AG09319 (cell line): ENCODE data around the gene CATSPERE.
"Not testable (repeated sequence)": the region's sequence is repeated elsewhere in the genome, so short reads cannot be mapped to it uniquely, and the experiment has no call there.

Source experiments
- DNase-seq: peaks from one replicate; pipeline ENCODE4 v3.0.0-alpha.2; 2010; ENCODE audit warnings: low read depth; ENCODE audit errors: extremely low read depth
- TF ChIP-seq, protein P1 (sequence below): IDR thresholded peaks from 2 replicates; pipeline ENCODE4 v1.5.1; 2011; ENCODE audit warnings: low read depth, mild to moderate bottlenecking, inconsistent platforms, low read length, moderate library complexity

The CATSPERE gene

DNA sequence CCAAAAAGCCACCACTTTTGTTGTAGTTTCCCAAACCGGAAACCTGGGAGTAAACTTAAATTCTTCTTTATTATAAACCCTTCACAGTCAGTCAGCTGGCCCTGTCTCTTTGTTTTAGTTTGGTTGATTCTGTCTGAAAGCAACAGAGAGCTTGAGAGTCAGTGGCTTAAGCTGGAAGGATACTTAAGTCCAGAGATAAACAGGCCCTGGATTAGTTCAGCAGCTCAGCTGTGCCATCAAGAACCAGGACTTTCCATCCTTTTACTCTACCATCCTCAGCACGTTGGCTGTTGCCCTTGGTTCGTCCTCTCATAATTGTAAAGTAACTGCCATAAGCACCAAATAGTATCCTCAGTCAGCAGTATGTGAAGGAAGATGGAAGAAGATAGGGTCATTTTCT lies 196.3 kb downstream of the CATSPERE start:
- no peak for DNase-seq
- TF ChIP-seq, protein P1, sequence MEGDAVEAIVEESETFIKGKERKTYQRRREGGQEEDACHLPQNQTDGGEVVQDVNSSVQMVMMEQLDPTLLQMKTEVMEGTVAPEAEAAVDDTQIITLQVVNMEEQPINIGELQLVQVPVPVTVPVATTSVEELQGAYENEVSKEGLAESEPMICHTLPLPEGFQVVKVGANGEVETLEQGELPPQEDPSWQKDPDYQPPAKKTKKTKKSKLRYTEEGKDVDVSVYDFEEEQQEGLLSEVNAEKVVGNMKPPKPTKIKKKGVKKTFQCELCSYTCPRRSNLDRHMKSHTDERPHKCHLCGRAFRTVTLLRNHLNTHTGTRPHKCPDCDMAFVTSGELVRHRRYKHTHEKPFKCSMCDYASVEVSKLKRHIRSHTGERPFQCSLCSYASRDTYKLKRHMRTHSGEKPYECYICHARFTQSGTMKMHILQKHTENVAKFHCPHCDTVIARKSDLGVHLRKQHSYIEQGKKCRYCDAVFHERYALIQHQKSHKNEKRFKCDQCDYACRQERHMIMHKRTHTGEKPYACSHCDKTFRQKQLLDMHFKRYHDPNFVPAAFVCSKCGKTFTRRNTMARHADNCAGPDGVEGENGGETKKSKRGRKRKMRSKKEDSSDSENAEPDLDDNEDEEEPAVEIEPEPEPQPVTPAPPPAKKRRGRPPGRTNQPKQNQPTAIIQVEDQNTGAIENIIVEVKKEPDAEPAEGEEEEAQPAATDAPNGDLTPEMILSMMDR, result no peak

DNA sequence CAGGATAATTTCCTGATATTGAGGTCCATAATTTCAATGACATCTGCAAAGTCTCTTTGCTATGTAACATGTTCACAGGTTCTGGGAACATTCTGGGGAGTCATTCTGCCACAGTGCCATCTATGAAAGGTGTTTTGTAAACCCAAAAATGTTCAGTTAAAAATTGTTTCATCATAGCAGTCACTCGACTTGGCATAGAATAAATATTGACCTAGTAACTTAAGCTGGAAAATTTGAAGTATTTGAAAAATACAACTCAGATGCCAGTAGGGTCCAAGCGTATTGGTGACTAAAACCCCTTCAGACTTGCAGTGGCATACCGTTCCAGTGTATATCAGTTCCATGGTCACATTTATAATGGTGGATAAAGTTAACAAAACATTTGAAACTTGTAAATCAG lies 198.6 kb downstream of the CATSPERE start:
- TF ChIP-seq, protein P1, result no peak
- DNase-seq, result no peak

DNA sequence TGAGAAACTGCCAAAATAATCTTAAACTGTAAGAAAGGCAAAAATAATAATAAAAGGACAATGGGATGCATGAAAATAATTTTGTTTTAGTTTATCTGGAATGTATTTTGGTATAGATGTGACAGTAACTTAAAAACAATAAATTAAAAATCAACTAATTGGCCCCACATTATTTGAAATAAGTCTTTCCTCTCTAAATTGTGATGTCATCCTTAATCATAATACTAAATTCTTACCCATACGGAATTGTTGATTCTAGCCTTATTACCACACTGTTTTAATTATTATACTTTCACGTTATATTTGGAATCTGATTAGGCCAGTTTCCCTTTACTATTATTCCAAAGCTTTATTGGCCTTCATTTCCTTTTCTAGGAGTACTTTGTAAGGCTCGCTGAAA lies 199.5 kb downstream of the CATSPERE start:
- DNase-seq, result no peak
- TF ChIP-seq, protein P1, result no peak

DNA sequence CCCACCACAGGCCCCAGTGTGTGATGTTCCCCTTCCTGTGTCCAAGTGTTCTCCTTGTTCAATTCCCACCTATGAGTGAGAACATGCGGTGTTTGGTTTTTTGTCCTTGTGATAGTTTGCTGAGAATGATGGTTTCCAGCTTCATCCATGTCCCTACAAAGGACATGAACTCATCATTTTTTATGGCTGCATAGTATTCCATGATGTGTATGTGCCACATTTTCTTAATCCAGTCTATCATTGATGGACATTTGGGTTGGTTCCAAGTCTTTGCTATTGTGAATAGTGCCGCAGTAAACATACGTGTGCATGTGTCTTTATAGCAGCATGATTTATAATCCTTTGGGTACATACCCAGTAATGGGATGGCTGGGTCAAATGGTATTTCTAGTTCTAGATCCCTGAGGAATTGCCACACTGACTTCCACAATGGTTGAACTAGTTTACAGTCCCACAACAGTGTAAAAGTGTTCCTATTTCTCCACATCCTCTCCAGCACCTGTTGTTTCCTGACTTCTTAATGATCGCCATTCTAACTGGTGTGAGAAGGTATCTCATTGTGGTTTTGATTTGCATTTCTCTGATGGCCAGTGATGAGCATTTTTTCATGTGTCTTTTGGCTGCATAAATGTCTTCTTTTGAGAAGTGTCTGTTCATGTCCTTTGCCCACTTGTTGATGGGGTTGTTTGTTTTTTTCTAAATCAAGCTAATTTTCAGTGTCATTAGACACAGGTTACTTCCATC lies 200.7 kb downstream of the CATSPERE start:
- not testable (repeated sequence) for DNase-seq

DNA sequence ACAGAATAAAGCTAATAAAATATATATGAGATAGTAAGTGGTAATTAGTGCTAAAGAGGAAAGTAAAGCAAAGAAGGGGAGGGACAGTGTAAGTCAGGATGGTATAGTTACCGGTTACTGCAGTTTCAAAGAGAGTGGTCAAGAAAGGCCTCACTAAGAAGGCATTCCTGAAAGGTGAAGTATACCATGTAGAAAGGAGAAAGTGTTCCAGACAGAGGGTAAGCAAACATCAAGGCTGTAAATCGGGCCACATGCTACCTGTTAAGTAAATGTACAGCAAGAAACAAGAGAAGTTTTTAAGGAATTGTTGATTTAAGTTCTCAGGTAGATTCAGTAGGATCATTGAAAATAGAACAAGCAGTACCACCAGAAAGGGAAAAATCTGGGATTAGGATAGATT lies 201.5 kb downstream of the CATSPERE start:
- TF ChIP-seq, protein P1, result no peak
- DNase-seq, result no peak

DNA sequence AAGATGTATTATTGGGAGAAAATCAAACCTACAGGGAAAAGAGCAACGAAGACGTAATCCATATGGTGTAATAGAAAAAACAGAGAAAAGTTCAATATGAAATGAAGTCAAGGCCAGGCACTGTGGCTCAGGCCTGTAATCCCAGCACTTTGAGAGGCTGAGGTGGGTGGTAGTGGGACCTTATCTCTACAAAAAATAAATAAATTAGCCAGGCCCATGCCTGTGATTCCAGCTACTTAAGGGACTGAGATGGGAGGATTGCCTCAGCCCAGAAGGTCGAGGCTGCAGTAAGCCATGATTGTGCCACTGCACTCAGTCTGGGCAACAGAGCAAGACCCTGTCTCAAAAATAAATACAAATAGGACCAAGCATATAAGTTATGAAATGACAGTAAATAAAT lies 203.3 kb downstream of the CATSPERE start:
- DNase-seq, result no peak
- TF ChIP-seq, protein P1, result no peak

DNA sequence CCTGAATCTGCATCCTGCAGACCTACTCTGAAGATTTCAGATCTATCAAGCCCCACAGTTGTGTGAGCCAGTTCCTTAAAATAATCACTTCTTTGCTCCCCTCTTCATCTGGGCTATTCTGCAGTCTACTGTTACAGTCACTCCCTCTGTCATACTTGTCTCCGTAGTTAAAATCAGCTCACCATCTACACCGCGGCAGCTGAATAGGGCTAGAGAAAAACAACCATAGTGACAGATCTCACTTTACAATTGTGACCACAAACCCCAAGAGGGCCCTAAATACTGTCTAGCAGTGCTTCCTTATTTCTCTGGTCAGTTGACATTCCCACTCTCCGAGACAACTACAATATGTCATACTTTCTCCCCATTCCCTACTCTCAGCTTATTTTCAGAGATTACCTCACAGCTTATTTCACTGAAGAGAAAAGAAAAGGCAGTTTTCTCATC lies 204.7 kb downstream of the CATSPERE start:
- DNase-seq, result no peak
- TF ChIP-seq, protein P1, result no peak

DNA sequence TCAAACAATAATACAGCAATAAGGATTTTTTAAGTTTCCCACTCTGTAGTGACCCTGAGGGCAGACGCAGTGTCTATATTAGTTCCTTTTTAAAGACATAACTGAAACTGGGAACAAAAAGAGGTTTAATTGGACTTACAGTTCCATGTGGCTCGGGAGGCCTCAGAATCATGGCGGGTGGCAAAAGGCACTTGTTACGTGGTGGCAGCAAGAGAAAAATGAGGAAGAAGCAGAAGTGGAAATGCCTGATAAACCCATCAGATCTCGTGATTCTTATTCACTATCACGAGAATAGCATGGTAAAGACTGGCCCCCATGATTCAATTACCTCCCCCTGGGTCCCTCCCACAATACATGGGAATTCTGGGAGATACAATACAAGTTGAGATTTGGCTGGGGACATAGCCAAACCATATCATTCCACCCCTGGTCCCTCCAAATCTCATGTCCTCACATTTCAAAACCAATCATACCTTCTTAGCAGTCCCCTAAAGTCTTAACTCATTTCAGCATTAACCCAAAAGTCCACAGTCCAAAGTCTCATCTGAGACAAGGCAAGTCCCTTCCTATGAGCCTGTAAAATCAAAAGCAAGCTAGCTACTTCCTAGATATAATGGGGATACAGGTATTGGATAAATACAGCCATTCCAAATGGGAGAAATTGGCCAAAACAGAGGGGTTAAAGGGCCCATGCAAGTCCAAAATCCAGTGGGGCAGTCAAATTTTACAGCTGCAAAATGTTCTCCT lies 205.8 kb downstream of the CATSPERE start:
- DNase-seq, result not testable (repeated sequence)
